Measurements from ENCODE around the gene FAM3A. TPM values are rescaled to one million over a fixed set of nuclear protein-coding genes. Genes with fewer than 3 reads are reported as not detected.

Gene FAM3A
- total and polyA plus RNA-seq, 10 of the 15 experiments (the other 5 are each of a cell fraction or from before 2014, with no cell fraction given), result 0.29 to 21.1 (median 11.4) TPM

GRCh38 chrX:154548028-154548316 is 31.9 kb upstream of the FAM3A start (continued):
- TF ChIP-seq USF2 (IDR thresholded peaks at IDR 0.05; ENCODE audit: borderline replicate concordance, low read depth, low read length), result no peak
- no peak for TF ChIP-seq GABPA (IDR thresholded peaks at IDR 0.05; ENCODE audit: low read depth)
- TF ChIP-seq MYC (IDR thresholded peaks at IDR 0.05; ENCODE audit: insufficient read depth, insufficient read length, insufficient replicate concordance, low read length, severe bottlenecking), result no peak
- TF ChIP-seq SPI1 (IDR thresholded peaks at IDR 0.05; ENCODE audit: borderline replicate concordance, insufficient read depth, low read depth, low read length), result no peak
- TF ChIP-seq BRCA1 (IDR thresholded peaks at IDR 0.05; ENCODE audit: low read depth, low read length), result no peak
- TF ChIP-seq CHD4 (IDR thresholded peaks at IDR 0.05), result no peak
- TF ChIP-seq RFX5 (IDR thresholded peaks at IDR 0.05; ENCODE audit: low read depth, low read length), result no peak
- TF ChIP-seq SMARCA5 (IDR thresholded peaks at IDR 0.05), result no peak
- TF ChIP-seq MXI1 (IDR thresholded peaks at IDR 0.05; ENCODE audit: low read depth, low read length), result no peak

GRCh38 chrX:154547245-154548027 is 31.4 kb upstream of the FAM3A start, which contains the start of gene IKBKG:
Gene IKBKG, plus strand, starts transcription at chrX:154547620. Its CDS starts 4,383 bp downstream, at chrX:154552003.
- in situ Hi-C loops (cut with MboI) (loop anchor here (10.0 to 25.0 kb wide), 2 partner anchors 287 to 410 kb away; partner anchors contain the start of genes OPN1LW and SMIM9), intact Hi-C loops (cut with micrococcal nuclease; ENCODE audit: unreplicated experiment) (no loop called here)
- ChIA-PET RAD21 (ENCODE audit: unreplicated experiment) (no interaction called here), SMC1A (ENCODE audit: uncharacterized antibody, unreplicated experiment) (no interaction called here), POLR2A (interaction anchor here (0.6 to 0.8 kb wide), 2 partner anchors 485 to 688 kb away, joined by 3 to 4 read pairs; no protein-coding TSS in a partner anchor), CTCF (interaction anchor here (0.8 kb wide), 1 partner anchor 174 kb away, joined by 4 read pairs; no protein-coding TSS in a partner anchor)
- no peaks in the 10 kb centered on the region for H3K27me3 ChIP-seq (replicated peaks in 1 of 2; ENCODE audit: control insufficient read depth in 2 of 2, insufficient read depth in 2 of 2, low read length in 1 of 2)
- no peaks in the 10 kb centered on the region for H3K36me3 ChIP-seq (ENCODE audit: control insufficient read depth in 2 of 2, insufficient read depth in 2 of 2, low read length in 1 of 2)
- DNase-seq (ENCODE audit: low read depth, low spot score) (peak; percentile 57), ATAC-seq (peak; percentile 89), FAIRE-seq (no peak)
- 36% methylated on average over 67 of the region's 69 CpGs for WGBS (ENCODE audit: insufficient coverage, insufficient replicate concordance, low lambda C conversion rate, missing lambda C conversion rate)
- no peaks in the 10 kb centered on the region; the same call in 2 of the 3 replicates for H3K9me3 ChIP-seq (replicated peaks; ENCODE audit: control insufficient read depth, insufficient read depth, low read length)
- H2AFZ ChIP-seq (ENCODE audit: control insufficient read depth, low read depth, low read length), result peak within 1 kb of the TSS; percentile 80
- H4K20me1 ChIP-seq (ENCODE audit: control insufficient read depth, insufficient read depth), result no peaks in the 10 kb centered on the region
- peak within 1 kb of the TSS; percentile 70 for H3K9ac ChIP-seq (ENCODE audit: control insufficient read depth, insufficient read depth, low read length)
- peak within 1 kb of the TSS; percentile 86 for H3K4me2 ChIP-seq (ENCODE audit: control insufficient read depth, insufficient read depth)
- peak within 1 kb of the TSS; percentile 65 for H3K27ac ChIP-seq (ENCODE audit: control insufficient read depth, insufficient read depth)
- BruUV-seq (replicated peaks), result no TSS peak
- H3K79me2 ChIP-seq (ENCODE audit: control insufficient read depth, insufficient read depth, low read length), result peaks cover 30% of the 10 kb centered on the region
- peaks cover 14% of the 10 kb centered on the region for H3K4me1 ChIP-seq (ENCODE audit: control insufficient read depth, insufficient read depth, low read length)
- peak within 1 kb of the TSS; percentile 72 for H3K4me3 ChIP-seq
- peak; percentile 66 for TF ChIP-seq E4F1 (IDR thresholded peaks at IDR 0.05; ENCODE audit: borderline replicate concordance, partially characterized antibody)
- TF ChIP-seq HCFC1 (IDR thresholded peaks at IDR 0.05; ENCODE audit: low read length), result peak; percentile 52
- peak; percentile 73 for TF ChIP-seq RUNX3 (IDR thresholded peaks at IDR 0.05; ENCODE audit: low read length)
- peak; percentile 84 for TF ChIP-seq PKNOX1 (IDR thresholded peaks at IDR 0.05)
- no peak for TF ChIP-seq SMC3 (IDR thresholded peaks at IDR 0.05; ENCODE audit: borderline replicate concordance, low read length)
- peak; percentile 27 for TF ChIP-seq PBX3 (IDR thresholded peaks at IDR 0.05; ENCODE audit: insufficient replicate concordance, low read depth, low read length)
